GM21786 (cell line): ENCODE data around the gene ADRA2B.

ENCODE experiments used
- ATAC-seq: cut with Tn5 transposase; IDR thresholded peaks from one replicate; pipeline ENCODE4 v1.9.1; 2021; ENCODE audit not compliant: unreplicated experiment

The ADRA2B gene

GRCh38 chr2:96106991-96107707 is 9.2 kb downstream of the ADRA2B start:
- no peak for ATAC-seq

- ATAC-seq = no peak
Observed at GRCh38 chr2:96105994-96106715, 10.2 kb downstream of the ADRA2B start.

GRCh38 chr2:96105152-96105915 is 11.0 kb downstream of the ADRA2B start:
- no peak for ATAC-seq

- no peak for ATAC-seq
Observed at GRCh38 chr2:96104487-96104861, 11.9 kb downstream of the ADRA2B start.

- no peak for ATAC-seq
Observed at GRCh38 chr2:96103761-96104486, 12.4 kb downstream of the ADRA2B start.

- no peak for ATAC-seq
Observed at GRCh38 chr2:96103187-96103601, 13.2 kb downstream of the ADRA2B start.

- no peak for ATAC-seq
Observed at GRCh38 chr2:96102596-96103186, 13.7 kb downstream of the ADRA2B start.

- ATAC-seq = no peak
Observed at GRCh38 chr2:96100893-96101304, 15.5 kb downstream of the ADRA2B start.

GRCh38 chr2:96099861-96100798 is 16.2 kb downstream of the ADRA2B start:
- no peak for ATAC-seq

GRCh38 chr2:96098900-96099590 is 17.3 kb downstream of the ADRA2B start:
- ATAC-seq = no peak

GRCh38 chr2:96097951-96098823 is 18.2 kb downstream of the ADRA2B start:
- ATAC-seq = no peak

GRCh38 chr2:96097441-96097840 is 18.9 kb downstream of the ADRA2B start:
- ATAC-seq = no peak

- ATAC-seq = no peak
Observed at GRCh38 chr2:96095116-96095636, 21.2 kb downstream of the ADRA2B start.

GRCh38 chr2:96093528-96093927 is 22.8 kb downstream of the ADRA2B start:
- ATAC-seq = no peak

GRCh38 chr2:96092951-96093350 is 23.4 kb downstream of the ADRA2B start:
- no peak for ATAC-seq

GRCh38 chr2:96092573-96092877 is 23.8 kb downstream of the ADRA2B start:
- ATAC-seq = no peak

- ATAC-seq = no peak
Observed at GRCh38 chr2:96091711-96092572, 24.4 kb downstream of the ADRA2B start.
